DMS114 treated with DMSO at 0.1 percent for 48 hours (cell line): ENCODE measurements around the gene FKBP5.
"Not testable (repeated sequence)": the region's sequence is repeated elsewhere in the genome, so short reads cannot be mapped to it uniquely, and the experiment has no call there.

Source experiments
- DNase-seq: peaks from one replicate; lab custom pipeline; 2025; ENCODE audit not compliant: unreplicated experiment; lab: John Stamatoyannopoulos, UW

Gene FKBP5

GRCh38 chr6:35589904-35590303, 98.8 kb downstream of the FKBP5 start:
- DNase-seq: no peak

- no peak for DNase-seq
Observed at GRCh38 chr6:35589201-35589739, 99.4 kb downstream of the FKBP5 start.

GRCh38 chr6:35587167-35587566, 101.5 kb downstream of the FKBP5 start:
- DNase-seq: no peak

GRCh38 chr6:35586542-35586941, 102.2 kb downstream of the FKBP5 start:
- no peak for DNase-seq

DNA sequence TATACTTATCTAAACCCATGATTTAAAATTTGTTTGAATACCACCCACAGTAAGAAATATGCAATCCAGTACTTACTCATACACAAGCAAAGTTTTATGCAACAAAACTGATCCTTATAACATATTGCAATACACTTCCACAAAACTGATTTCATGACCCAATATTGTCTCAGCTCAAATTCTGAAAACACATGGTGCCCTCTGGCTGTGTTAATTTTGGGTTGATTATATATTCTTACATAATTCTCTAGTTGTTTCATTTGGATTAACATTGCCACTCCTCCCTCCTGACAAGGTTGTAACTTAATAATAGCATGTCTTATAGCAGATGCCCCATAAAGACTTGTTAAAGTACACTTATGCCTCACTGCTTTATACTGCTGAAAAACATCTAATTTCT, 103.1 kb downstream of the FKBP5 start:
- no peak for DNase-seq

DNA sequence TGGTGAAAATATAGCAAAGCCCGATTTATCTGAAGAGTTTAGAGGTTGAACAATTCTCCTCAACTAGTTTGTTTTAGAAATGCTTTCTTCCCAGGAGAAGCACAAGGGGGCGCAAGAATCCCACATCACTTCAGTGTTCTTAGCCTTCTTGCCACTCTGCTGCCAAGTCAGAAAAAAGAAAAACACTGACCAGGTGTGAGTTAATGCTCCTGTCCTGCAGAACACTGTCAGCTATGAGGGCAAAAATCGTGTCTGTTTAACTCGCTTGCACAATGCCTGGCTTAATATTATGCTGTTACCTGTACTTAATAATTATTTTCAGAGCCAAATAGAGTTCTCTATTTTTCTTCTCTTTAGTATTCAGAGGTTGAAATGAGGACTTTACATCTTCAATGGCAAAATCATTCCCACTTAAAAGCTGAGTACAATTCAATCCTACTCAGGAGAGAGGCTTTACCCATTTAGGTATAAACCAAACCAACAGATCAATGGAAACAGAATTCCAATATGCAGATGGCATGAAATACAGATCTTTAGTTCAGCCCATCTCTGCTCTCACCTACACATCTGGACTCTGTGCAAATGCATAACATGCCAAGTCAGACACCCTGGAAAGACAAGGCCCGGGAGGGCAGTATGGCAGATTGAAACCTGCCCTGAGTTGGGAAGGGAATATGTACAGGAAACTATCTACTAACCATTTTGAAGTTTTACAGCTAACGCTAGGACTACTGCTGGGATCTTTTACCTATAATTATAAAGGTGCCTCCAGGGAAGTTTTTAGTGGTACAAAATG, 104.6 kb downstream of the FKBP5 start:
- peak; percentile 78 for DNase-seq

DNA sequence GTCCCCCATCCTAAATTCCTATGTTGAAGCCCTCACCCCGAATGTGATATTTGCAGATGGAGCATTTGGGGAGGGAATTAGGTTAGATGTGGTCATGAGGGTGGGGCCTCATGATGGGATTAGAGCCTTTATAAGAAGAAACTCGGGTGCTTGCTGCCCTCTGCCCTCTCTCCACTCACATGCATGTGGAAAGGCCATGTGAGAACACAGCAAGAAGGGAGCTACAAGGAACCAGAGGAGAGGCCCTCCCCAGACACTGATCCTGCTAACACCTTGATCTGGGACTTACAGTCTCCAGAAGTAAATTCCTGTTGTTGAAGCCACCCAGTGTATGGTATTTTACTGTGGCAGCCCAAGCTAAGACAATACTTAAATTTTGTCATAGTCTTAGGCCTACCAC, 106.4 kb downstream of the FKBP5 start:
- no peak for DNase-seq

DNA sequence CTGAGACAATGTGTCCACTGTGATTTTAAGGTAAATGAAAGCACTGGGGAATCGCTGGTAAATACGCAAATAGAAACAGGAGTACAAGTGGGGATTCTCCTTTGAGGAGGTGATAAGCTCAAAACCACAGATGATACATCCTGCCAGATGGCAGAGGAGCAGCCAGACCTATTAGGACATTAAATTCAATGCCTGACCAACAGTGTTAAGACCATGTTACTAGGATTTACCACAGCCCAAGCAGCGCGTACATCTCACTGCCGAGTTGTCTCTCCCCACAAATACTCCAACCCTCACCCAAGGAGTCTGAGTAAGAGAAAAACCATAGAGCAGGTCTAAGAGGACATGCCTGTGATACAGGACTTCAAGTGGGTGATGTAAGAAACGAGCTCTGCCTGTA, 107.1 kb downstream of the FKBP5 start:
- no peak for DNase-seq

DNA sequence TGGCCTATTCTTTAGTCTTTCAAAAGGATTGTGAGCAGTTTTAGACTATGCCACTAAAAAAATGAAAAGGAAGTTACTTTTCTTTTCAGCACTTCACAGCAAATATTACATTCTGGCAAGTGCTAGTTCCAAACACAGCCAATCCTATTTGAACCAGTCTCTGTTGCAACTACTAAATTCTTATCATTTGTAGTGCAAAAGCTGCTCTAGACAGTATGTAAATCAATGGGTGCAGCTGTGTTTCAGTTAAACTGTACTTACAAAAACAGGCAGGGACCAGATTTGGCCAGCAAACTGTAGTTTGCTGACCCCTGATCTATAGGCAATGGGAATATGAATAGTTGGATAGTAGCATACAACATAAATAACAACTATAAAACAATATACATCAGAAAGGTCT, 107.9 kb downstream of the FKBP5 start:
- no peak for DNase-seq

- DNase-seq: no peak
Observed at GRCh38 chr6:35576682-35577081, 112.0 kb downstream of the FKBP5 start.

- DNase-seq: no peak
Observed at GRCh38 chr6:35573495-35574110, 115.1 kb downstream of the FKBP5 start.

DNA sequence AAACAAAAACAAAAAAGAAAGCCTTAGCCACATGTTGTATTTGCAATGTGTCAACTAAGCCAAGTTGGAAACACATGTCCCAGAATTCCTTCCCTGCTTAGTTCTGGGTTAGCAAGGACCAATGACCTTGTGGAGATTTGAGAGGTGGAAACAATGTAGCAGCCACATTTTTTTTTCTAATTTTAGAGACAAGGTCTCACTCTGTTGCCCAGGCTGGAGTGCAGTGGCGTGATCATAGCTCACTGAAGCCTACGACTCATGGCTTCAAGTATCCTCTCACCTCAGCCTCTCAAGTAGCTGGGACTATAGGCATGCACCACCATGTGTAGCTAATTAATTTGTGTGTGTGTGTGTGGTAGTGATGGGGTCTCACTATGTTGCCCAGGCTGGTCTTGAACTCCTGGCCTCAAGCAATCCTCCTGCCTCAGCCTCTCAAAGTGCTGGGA, 117.8 kb downstream of the FKBP5 start:
- DNase-seq: not testable (repeated sequence)

GRCh38 chr6:35569011-35569461, 119.7 kb downstream of the FKBP5 start:
- DNase-seq: no peak

- DNase-seq: no peak
Observed at GRCh38 chr6:35566794-35567193, 121.9 kb downstream of the FKBP5 start.

DNA sequence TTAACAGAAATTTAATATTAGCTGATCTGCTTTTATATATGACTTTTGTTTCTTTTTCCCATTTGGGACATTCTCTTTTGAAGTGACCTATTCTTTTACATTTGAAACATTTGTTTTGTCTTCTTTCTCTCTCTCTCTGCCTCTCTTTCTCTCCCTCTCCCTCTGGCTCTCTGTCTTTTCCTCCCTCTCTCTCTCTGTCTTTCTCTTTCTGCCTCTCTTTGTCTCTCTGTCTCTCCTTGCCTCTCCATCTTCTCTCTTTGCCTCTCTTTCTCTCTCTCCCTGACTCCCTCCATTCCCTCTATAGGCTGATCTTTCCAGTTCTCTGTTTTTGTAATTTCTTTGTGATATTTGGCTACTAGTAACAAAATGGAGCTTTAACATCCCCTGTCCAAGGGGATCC, 124.0 kb downstream of the FKBP5 start:
- no peak for DNase-seq

- DNase-seq: no peak
Observed at GRCh38 chr6:35562060-35562459, 126.7 kb downstream of the FKBP5 start.

DNA sequence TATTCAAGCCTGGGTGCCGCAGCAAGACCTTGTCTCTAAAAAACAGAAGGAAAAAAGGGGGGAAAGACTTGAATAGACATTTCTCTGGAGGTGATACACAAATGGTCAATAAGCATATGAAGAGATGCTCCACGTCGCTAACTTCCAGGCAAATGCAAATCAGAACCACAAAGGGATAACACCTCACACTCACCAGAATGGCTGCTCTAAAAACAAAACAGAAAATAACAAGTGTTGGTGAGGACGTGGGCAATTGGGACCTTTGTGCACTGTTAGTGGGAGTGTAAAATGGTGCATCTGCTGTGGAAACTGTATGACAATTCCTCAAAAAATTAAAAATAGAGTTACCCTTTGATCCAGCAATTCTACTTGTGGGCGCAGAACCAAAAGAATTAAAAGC, 127.6 kb downstream of the FKBP5 start:
- DNase-seq: no peak

DNA sequence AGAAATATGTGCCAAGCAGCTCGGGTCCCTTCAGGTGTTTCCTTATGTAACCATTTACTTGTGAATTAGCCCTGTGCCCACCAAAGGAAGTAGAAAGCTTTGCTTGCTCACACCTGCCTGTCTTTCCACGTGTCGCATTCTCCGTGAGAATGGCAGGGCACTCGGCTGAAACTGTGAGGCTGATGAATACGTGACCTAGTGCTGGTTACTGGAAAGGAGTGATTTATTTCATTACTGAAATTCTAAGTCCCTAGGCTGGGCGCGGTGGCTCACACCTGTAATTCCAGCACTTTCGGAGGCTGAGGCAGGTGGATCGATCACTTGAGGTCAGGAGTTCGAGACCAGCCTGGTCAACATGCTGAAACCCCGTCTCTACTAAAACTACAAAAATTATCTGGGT, 130.1 kb downstream of the FKBP5 start:
- no peak for DNase-seq

DNA sequence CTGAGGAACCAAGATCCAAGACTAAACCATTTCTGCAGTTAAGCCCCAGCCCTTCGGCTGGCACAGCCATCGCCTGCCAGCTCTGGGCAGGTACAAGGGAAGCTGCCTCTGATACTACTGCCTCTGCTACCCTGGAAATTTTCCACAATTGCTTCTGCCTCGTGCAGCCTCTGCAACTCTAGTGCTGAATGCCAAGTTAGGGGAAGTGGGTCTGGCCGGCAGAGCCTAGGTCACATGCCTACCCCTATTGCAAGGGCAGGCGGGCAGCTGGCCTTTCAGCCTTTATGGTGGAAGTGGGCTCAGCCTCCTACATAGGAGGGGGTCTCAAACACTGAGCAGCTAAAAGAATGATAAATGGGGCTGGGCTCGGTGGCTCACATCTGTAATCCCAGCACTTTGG, 131.5 kb downstream of the FKBP5 start:
- no peak for DNase-seq

DNA sequence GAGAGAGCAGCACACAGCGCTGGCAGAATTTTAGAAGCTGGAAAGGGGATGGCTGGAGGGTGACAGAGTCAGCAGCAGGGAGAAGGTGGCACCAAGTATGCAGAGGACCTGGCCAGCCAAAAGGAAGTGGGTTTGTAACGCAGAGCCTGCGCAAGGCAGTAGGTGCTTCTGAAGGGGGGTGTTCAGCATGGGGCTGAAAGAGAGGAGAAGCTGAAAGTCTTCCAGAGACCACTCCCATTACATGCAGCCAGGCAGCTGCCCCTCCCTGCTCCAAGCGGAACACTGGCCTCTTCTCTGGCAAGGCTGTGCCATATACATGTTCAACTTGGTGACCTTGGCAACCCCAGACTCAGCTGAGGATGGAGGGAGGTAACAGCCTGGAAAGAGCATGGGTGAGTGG, 133.9 kb downstream of the FKBP5 start:
- DNase-seq: no peak

- no peak for DNase-seq
Observed at GRCh38 chr6:35553315-35553714, 135.4 kb downstream of the FKBP5 start.

- DNase-seq: no peak
Observed at GRCh38 chr6:35552285-35552917, 136.3 kb downstream of the FKBP5 start.
